ENCODE results near the gene N4BP2L2.

Gene N4BP2L2

GRCh38 chr13:32501064-32501463 lies 37.5 kb downstream of the N4BP2L2 start:
- TF ChIP-seq CTCF (IDR thresholded peaks at IDR 0.05; ENCODE audit: low read depth, low read length, missing control alignments), result no peak
- Histone ChIP-seq H3K36me3 (replicated peaks) (no peaks in the 10 kb centered on the region), H3K27ac (no peak overlapping the region), H3K4me3 (ENCODE audit: low read depth, low read length) (no peak overlapping the region), H3K27me3 (replicated peaks) (no peaks in the 10 kb centered on the region)
- no peak for DNase-seq
- in situ Hi-C loops (cut with HindIII; ENCODE audit: low pct_ligation_motif_present, low sequenced_read_pairs), result no loop called here

- DNase-seq, result no peak
- in situ Hi-C loops (cut with HindIII; ENCODE audit: low pct_ligation_motif_present, low sequenced_read_pairs), result no loop called here
- Histone ChIP-seq H3K27me3 (replicated peaks) (no peaks in the 10 kb centered on the region), H3K36me3 (replicated peaks) (no peaks in the 10 kb centered on the region), H3K27ac (no peak overlapping the region), H3K4me3 (ENCODE audit: low read depth, low read length) (no peak overlapping the region)
- no peak for TF ChIP-seq CTCF (IDR thresholded peaks at IDR 0.05; ENCODE audit: low read depth, low read length, missing control alignments)
Observed at GRCh38 chr13:32499538-32500210, 38.9 kb downstream of the N4BP2L2 start.

- H3K27ac ChIP-seq, result no peak overlapping the region
- in situ Hi-C loops (cut with HindIII; ENCODE audit: low pct_ligation_motif_present, low sequenced_read_pairs), result no loop called here
- no peaks in the 10 kb centered on the region for H3K27me3 ChIP-seq (replicated peaks)
- no peaks in the 10 kb centered on the region for H3K36me3 ChIP-seq (replicated peaks)
- TF ChIP-seq CTCF (IDR thresholded peaks at IDR 0.05; ENCODE audit: low read depth, low read length, missing control alignments), result no peak
- no peak for DNase-seq
- H3K4me3 ChIP-seq (ENCODE audit: low read depth, low read length), result no peak overlapping the region
Observed at GRCh38 chr13:32497589-32497988, 41.0 kb downstream of the N4BP2L2 start.

GRCh38 chr13:32496599-32497160 lies 41.9 kb downstream of the N4BP2L2 start:
- no peak for TF ChIP-seq CTCF (IDR thresholded peaks at IDR 0.05; ENCODE audit: low read depth, low read length, missing control alignments)
- in situ Hi-C loops (cut with HindIII; ENCODE audit: low pct_ligation_motif_present, low sequenced_read_pairs), result no loop called here
- no peak overlapping the region for H3K4me3 ChIP-seq (ENCODE audit: low read depth, low read length)
- no peaks in the 10 kb centered on the region for H3K36me3 ChIP-seq (replicated peaks)
- H3K27ac ChIP-seq, result no peak overlapping the region
- no peak for DNase-seq
- H3K27me3 ChIP-seq (replicated peaks), result no peaks in the 10 kb centered on the region

- TF ChIP-seq CTCF (IDR thresholded peaks at IDR 0.05; ENCODE audit: low read depth, low read length, missing control alignments), result no peak
- DNase-seq, result no peak
- in situ Hi-C loops (cut with HindIII; ENCODE audit: low pct_ligation_motif_present, low sequenced_read_pairs), result no loop called here
- Histone ChIP-seq H3K36me3 (replicated peaks) (no peaks in the 10 kb centered on the region), H3K27ac (no peak overlapping the region), H3K4me3 (ENCODE audit: low read depth, low read length) (no peak overlapping the region), H3K27me3 (replicated peaks) (no peaks in the 10 kb centered on the region)
Observed at GRCh38 chr13:32495841-32496240, 42.8 kb downstream of the N4BP2L2 start.

GRCh38 chr13:32495429-32495828 lies 43.2 kb downstream of the N4BP2L2 start:
- no peak for DNase-seq
- Histone ChIP-seq H3K27ac (no peak overlapping the region), H3K36me3 (replicated peaks) (no peaks in the 10 kb centered on the region), H3K27me3 (replicated peaks) (no peaks in the 10 kb centered on the region), H3K4me3 (ENCODE audit: low read depth, low read length) (no peak overlapping the region)
- in situ Hi-C loops (cut with HindIII; ENCODE audit: low pct_ligation_motif_present, low sequenced_read_pairs), result no loop called here
- no peak for TF ChIP-seq CTCF (IDR thresholded peaks at IDR 0.05; ENCODE audit: low read depth, low read length, missing control alignments)

Data from brain microvascular endothelial cell (primary cell).